Measurements from ENCODE around the gene STK24.

The STK24 gene

GRCh38 chr13:98440390-98441055 lies 136.4 kb downstream of the STK24 start:
- in situ Hi-C loops (cut with MboI; ENCODE audit: low sequenced_read_pairs) = no loop called here

DNA sequence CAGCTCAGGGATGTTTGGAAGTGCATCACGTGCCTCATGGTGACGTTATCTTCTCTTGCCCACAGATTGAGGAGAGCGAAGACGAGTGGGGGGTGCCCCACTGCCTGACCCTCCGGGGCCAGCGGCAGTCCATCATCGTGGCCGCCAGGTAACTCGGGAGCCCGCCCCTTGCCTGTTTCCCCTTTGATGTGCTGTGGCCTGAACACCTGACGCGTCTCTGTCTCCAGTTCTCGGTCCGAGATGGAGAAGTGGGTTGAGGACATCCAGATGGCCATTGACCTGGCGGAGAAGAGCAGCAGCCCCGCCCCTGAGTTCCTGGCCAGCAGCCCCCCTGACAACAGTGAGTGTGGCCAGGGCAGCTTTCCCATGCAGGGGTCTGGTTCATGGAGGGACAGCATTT lies 137.0 kb downstream of the STK24 start:
- in situ Hi-C loops (cut with MboI; ENCODE audit: low sequenced_read_pairs) = no loop called here

GRCh38 chr13:98439126-98439828 lies 137.6 kb downstream of the STK24 start:
- in situ Hi-C loops (cut with MboI; ENCODE audit: low sequenced_read_pairs) = no loop called here

DNA sequence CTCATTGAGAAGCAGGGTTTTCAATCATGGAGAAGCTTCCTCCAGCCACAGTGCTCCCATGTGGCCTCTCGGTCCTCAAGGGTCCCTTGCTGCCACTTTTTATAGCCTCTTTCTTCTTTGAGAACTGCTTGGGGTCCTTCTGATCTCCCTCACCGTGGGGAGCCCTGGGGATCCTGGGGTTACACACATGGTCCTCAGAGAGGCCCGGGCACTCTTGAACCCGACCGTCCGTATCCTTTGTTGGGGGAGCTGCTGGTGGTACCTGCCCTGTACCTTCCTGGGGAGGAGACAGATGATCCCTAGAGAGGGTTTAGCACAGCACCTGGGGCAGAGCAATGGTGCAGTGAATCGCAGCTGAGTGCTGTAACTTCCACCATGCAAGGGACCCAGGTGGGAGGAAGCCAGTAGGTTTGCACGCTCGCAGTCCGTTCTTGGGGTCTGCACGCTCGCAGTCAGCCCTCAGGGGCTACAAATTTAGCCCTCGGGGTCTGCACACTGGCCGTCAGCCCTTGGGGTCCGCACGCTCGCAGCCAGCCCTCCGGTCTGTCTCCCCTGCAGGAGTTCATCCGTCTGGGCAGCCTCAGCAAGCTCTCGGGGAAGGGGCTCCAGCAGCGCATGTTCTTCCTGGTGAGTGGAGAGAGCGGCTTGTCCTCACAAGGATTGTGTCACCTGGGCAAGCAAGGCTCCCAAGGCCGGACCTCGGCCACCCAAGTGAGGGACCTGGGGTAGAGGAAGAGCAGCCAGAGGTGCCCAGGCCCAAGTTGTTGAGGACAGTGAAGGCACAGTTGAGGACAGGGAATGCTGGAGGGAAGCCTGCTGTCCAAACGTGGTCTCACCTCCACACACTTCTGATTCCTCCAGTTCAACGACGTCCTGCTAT lies 138.4 kb downstream of the STK24 start:
- in situ Hi-C loops (cut with MboI; ENCODE audit: low sequenced_read_pairs) = no loop called here

- in situ Hi-C loops (cut with MboI; ENCODE audit: low sequenced_read_pairs) = no loop called here
Observed at GRCh38 chr13:98436233-98436910, 140.5 kb downstream of the STK24 start.

DNA sequence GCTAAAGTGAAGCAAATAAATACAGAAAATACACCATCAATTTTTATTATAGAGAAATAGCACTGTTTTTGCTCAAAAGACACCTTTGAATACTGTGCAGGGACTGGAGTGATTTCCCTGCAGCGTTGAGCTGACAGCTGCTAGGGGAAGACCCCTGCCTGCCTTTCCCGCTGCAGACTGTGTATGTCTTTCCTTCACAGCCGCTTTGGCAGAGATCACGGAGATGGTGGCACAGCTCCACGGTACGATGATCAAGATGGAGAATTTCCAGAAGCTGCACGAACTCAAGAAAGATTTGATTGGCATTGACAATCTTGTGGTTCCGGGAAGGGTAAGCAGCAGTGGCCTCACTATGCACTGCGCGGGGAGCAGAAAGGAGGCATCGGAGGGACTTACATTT lies 141.5 kb downstream of the STK24 start:
- in situ Hi-C loops (cut with MboI; ENCODE audit: low sequenced_read_pairs) = no loop called here

DNA sequence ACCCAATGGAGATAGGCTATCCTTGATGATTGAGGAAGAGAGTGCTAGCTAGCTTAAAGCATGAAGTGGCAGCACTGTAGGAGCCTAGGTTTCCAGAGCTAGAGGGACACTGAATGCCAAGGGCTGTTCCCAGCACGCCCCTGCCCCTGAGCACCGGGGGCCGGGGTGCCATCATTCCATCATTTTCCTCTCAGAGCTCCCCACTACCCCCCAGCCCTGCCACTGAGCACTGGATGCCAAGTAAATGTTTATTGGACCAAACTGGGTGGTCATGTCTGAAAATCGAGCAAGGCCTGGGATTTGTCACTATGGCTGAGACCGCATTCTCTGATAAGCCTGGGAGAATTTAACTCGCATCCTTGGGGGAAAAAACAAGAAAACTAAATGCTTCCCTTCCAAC lies 142.8 kb downstream of the STK24 start:
- in situ Hi-C loops (cut with MboI; ENCODE audit: low sequenced_read_pairs) = no loop called here

DNA sequence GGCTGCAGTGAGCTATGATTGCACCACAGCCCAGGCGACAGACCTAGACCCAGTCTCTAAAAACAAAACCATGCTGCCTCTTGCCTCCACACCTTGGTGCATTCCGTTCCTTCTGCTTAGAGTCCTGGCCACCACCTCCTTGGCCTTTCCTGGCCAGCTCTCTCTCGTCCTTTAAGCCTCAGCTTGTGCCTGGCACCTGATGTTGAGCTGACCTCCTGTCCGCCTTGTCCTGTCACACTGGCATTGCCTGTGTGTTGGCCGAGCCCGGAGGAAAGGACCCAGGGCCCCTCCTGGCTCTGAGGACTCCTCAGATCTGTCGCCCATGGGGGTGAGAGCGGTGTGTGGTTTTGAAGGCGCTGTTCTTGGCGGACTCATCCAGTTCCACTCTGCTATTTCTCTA lies 143.3 kb downstream of the STK24 start:
- in situ Hi-C loops (cut with MboI; ENCODE audit: low sequenced_read_pairs) = no loop called here

- in situ Hi-C loops (cut with MboI; ENCODE audit: low sequenced_read_pairs) = no loop called here
Observed at GRCh38 chr13:98432638-98433037, 144.3 kb downstream of the STK24 start.

DNA sequence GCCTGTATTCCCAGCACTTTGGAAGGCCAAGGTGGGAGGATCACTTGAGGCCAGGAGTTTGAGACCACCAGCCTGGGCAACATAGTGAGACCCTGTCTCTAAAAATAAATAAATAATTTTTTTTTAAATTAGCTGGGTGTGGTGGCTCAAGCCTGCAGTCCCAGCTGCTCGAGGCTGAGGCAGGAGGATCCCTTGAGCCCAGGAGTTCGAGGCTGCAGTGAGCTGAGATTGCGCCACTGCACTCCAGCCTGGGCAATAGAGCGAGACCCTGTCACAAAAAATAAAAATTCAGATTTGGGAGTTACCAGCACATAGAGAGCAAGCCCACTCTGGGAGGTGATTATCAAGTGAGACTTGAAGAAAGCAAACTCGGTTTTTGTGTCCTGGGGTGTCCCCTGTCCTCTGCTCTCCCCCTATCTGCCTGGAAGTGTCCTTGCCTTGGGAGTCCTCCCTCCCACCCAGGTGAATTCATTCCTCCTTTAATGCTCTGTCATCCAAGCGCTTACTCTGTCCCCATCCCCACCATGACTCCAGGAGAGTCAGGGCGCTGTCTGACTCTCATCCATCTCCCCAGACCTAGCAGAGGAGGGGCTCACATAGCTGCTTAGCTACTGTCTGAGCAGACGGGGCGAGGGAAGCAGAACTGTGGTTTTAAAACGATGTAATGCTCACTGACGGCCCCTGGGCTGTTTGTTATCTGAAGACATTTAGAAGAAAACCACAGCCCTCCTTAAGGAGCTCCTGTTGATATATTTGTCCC lies 146.8 kb downstream of the STK24 start:
- in situ Hi-C loops (cut with MboI; ENCODE audit: low sequenced_read_pairs) = no loop called here

- in situ Hi-C loops (cut with MboI; ENCODE audit: low sequenced_read_pairs) = no loop called here
Observed at GRCh38 chr13:98429531-98429930, 147.4 kb downstream of the STK24 start.

DNA sequence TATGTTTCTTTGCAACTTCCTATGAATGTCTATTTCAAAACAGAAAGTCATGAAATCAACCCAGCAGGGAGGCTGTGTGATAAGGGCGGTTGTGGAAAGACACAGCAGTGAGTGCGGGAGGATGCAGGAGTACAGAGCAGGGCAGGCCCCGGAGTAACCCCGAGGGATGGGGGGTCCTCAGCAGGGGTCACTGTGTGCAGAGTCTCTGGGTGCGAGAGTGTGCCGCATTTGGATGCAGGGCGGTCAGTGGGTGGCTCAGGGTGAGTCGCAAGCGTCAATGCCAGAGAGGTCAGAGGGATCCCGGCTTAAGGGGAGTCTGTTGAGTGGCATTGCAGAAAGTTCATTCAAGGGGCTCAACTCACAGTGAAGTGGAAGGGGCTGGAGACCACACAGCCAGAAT lies 147.8 kb downstream of the STK24 start:
- in situ Hi-C loops (cut with MboI; ENCODE audit: low sequenced_read_pairs) = no loop called here

DNA sequence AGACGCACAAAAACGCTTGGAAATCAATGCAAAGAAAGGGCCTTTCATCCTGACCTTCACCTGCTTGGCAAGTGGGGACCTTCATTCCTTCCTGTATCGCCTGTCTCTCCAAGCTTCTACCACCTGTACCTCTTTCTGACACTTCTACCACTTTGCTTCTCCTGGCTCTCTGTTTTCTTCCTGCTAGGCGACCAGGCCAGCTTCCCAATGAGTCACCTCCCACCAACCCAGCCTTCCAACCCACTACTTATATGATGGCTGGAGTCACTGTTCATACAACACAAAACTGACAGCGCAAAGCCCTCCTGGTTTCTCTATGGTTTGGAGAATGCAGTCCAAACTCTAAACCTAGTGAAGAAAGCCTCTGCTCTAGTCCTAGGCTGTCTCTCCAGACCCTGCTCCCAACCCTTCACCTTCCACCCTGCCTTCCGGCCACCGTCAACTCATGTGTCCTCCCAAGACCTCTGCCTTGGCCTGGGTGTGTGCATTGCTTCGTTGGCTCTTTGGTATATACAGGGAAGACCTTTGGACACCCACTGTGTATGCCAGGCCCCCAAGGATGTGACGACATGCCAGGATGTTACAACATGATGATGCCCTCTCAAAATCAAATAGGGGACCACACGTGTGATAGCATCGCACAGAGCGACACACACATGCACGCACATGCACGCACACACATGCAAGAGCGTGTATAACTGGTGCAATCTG lies 148.5 kb downstream of the STK24 start:
- in situ Hi-C loops (cut with MboI; ENCODE audit: low sequenced_read_pairs) = no loop called here

DNA sequence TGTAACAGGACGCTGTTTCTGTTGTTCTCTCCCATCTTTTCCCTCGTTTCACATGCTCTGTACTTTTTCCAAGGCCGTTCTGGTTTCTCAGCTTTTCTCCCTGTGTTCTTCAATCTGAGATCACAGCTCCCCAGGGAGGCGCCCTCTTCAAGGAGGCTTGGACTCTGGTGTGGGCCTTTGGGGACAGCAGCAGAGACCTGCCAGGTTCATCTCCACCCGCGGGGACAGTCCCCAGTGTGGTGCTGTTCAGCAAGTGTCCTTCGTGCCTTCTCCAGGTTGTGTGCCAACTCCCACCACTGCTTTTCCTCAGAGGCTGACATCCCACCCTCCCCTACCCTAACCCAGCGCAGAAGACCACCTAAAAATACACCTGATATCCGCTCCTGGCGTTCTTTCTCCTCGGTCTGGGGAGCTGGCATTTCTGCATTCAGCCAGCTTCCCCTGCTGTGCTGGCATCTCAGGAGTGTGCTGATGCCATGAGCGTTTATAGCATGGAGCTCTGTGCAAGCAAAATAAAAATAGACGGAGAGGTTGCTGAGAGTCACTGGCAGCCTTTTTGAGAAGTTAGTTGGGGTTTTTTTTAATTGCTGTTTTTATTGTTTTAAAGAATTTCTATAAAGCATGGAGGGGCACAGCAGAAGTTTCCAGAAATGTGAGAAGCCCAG lies 149.4 kb downstream of the STK24 start:
- in situ Hi-C loops (cut with MboI; ENCODE audit: low sequenced_read_pairs) = no loop called here

- in situ Hi-C loops (cut with MboI; ENCODE audit: low sequenced_read_pairs) = no loop called here
Observed at GRCh38 chr13:98423417-98423816, 153.5 kb downstream of the STK24 start.

DNA sequence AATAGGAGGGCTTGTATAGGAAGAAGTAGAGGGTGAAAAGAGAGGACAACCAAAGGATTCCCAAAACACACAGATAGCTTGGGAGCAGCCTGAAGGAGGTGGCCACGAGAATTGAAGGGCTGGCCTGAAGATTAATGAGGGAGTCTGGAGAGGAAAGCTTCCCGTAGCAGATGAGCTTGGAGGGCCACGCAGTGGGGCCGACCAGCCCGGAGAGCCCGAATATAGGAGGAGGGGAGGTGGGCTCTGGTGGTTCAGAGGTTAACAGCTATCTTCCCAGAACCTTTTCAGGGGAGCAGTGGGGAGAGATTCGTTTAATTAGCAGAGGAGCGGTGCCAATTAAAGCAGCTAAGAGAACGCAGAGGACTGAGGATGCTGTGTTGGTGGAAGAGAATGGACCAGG lies 154.9 kb downstream of the STK24 start:
- in situ Hi-C loops (cut with MboI; ENCODE audit: low sequenced_read_pairs) = no loop called here

DNA sequence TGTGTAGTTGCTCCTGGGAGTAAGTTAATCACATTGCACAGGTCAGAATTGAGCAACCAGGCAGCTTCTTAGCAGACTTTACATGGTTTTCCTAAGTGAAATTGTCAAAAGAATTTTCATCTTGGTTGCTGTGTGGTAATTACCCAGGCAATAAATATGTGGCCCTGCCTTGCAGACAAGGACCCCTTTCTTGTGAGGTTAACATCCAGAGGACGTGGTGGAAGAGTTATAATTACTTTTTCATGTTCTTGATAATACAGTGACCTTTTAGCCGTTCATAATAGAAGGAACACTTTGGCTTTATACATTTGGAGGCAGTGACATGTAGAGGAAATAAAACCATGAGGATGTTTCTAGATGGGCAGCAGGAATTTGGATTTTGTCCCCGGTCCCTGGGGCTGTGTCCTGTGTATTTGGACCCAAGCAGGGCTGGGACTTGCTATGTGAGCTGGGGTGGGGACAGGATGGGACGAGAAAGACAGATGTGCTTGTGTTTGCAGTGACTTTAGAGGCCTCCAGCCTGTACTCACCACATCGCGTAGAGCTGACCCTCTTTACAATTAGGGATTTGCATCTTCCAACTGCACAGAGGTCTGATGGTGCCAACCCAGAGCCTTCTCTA lies 156.2 kb downstream of the STK24 start:
- in situ Hi-C loops (cut with MboI; ENCODE audit: low sequenced_read_pairs) = no loop called here

- in situ Hi-C loops (cut with MboI; ENCODE audit: low sequenced_read_pairs) = no loop called here
Observed at GRCh38 chr13:98419786-98420553, 156.9 kb downstream of the STK24 start.
